HG03108 (cell line): ENCODE data around the gene GPR183.

ENCODE experiments used
- ATAC-seq: cut with Tn5 transposase; IDR thresholded peaks from one replicate; pipeline ENCODE4 v1.9.1; 2021; ENCODE audit warnings: moderate library complexity; ENCODE audit not compliant: unreplicated experiment

Gene GPR183

GRCh38 chr13:99339736-99340397 lies 32.7 kb upstream of the GPR183 start:
- no peak for ATAC-seq

DNA sequence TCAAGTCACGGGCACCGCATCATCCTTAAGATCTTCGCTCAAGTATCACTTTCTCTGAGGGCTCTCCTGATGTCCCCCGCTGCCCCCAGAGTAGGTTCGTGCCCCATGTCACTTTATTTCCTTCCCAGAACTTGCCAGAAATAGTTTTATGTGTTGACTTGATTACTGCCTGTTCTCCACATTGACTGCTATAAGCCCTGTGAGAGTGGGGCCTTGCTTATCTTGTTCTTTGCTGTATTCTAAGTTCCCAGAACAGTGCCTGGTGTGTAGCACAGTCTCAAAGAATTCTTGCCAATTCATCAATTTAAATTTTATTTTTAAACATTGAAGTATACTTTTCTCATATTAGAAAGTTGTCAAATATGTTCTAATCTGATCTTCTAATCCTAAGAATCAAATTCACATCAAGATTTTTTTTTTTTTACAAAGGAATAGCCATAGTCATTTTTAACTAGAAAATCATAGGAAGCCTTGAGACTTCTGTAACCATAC lies 32.1 kb upstream of the GPR183 start:
- ATAC-seq: no peak

DNA sequence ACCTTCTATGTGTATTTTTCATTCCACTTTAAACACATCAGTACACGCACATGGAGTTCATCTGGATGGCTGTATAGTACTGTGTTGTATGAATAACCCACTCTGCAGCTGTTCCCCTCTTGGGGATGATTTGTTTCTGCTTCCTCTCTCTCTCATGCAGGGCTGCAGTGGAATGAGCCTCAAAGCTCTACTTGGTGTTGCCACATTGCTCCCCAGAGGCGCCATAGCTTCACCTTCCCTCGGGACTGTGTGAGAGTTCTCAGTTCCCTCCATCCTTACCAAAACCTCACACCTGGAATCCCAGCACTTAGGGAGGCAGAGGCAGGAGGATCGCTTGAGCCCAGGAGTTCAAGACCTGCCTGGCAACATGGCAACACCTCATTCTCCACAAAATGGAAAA lies 28.4 kb upstream of the GPR183 start:
- ATAC-seq: peak; percentile 65

DNA sequence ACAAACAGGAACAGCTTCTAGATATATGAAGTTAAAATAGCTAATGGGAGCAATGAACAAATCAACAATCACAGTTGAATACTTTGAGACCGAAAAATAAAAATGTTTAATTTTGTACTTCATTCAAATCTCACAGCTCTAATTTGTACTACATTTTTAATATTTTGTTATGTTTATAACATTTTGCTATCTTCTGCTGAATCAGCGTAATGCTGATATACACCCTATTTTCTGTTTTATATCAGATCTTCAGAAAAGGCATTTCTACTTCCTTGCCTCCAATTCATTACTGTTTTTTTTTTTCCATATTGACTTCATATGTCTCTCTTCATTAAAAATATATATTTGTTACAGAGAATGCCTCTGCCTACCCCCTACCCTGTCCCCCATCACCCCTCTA lies 27.9 kb upstream of the GPR183 start:
- no peak for ATAC-seq

- no peak for ATAC-seq
Measured at GRCh38 chr13:99334221-99334620, 27.0 kb upstream of the GPR183 start.

DNA sequence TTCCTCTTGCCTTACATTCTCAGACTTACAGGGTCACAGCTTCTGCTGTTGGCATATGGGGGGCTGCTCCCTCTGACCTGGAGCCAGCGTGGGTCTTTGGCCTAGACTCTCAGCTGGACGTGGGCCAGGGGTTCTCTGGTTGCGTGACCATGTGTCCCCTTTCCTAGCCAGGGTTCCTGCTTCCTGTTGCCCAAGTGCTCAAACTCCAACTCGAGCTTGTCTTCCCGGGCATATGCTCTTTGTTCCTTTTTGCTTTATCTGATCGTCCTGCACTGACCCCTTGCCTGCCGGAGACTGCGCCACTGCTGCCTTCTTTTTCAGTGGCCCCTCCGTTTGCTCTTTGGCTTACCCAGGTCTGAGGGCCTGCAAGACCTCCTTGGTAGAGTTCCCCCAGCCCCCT lies 25.3 kb upstream of the GPR183 start:
- ATAC-seq: no peak

DNA sequence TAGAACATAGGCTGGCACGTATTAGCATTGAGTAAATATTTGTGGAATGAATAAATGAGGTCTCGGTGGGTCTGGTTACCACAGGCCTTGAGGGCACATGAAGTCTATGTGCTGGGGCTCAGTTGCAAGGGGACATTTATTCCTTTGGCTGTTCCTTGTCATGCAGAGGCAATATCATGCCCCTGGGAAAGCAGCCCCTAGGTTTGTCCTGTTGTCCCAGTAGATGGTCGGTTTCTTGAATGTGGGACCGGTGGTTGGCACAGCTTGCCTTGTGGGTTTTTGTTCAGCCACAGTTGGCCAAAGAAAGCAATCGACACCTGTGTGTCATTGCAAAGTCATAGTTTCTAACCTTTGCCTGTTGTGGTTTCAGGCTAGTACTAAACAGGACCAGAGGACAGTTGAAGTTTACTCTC lies 24.7 kb upstream of the GPR183 start:
- peak; percentile 85 for ATAC-seq

DNA sequence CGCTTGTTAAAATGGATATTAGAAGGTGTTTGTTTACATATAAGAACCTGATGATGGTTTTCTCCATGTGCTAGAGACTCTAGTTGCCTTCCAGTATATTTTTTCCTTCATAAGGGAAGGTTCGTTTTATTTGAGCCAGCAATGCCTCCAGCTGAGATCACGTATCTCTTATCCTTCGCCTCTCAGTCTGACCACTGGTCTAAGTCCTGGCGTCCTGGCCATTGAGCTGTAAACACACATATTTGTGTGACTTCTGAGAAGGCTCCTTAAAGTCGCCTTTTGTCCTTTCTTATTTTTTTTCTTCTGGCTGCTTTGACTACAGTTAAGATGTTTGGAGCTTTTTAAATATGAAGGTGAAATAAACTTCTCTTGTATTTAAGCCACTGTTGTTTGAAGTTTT lies 23.7 kb upstream of the GPR183 start:
- no peak for ATAC-seq

GRCh38 chr13:99329477-99329876 lies 22.3 kb upstream of the GPR183 start:
- ATAC-seq: no peak

DNA sequence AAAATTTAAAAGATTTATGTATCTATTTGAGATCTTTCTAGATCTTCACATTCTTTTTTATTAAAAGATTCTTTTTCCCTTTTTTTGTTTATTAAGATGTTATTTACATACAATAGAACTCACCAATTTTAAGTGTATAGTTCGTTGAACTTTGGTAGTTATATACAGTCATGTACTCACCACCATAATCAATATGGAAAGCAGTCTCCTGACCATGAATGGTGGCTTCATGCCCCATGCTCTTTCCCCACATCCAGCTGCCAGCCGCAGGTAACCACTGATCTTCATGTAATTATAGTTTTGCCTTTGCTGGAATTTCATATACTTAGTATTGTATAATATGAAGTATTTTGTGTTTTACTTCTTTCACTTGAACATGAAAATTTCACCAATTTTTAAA lies 20.6 kb upstream of the GPR183 start:
- no peak for ATAC-seq

DNA sequence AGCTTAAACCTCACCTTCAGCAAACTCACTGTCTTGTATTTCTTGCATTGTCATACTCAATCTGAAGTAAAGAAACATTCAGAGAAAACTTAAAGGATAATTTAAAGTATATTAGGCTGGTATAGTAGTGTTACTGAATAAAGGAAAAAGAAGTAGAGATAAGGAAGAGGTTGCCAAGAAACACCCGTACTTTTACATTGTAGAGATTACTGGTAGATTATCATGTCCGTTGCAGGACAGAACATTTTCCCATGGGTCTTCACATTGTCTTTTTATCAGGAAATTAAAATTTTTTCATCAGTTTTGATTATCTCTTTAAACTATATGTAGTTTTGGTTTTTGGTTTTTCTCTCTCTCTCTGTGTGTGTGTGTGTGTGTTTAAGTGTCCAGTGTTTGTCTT lies 19.9 kb upstream of the GPR183 start:
- no peak for ATAC-seq

- no peak for ATAC-seq
Measured at GRCh38 chr13:99326012-99326411, 18.8 kb upstream of the GPR183 start.

- no peak for ATAC-seq
Measured at GRCh38 chr13:99323488-99323887, 16.3 kb upstream of the GPR183 start.

GRCh38 chr13:99322297-99323103 lies 15.3 kb upstream of the GPR183 start:
- peak; percentile 72 for ATAC-seq

- no peak for ATAC-seq
Measured at GRCh38 chr13:99321709-99322108, 14.5 kb upstream of the GPR183 start.

- no peak for ATAC-seq
Measured at GRCh38 chr13:99320693-99321481, 13.7 kb upstream of the GPR183 start.

DNA sequence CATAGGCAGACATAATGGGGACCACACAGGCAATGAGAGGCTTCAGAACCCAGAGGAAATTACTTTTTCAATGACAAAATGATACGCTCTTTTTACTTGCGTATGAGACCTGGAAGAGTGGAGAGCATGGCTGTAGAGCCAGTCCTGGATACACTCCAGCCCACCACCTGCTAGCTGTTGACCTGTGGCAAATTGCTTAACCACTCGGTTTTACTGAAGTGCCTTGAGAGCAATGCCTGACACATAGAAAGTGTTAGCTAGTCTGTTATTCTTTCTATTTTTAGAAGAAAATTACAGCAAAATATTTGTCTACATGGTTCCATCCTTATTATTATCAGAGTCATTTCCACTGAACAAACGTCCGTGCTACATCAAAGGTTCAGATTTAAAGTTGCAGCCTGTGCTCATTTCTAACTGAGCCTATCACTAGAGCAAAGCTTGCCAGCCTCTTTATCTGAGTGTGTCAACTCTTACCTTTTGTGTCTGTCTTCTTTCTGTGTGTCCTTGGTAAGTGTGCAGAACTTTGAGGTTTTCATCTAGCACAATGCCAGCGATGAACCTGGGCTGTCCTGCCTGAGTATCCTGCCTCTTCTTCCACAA lies 9.6 kb upstream of the GPR183 start:
- no peak for ATAC-seq

- ATAC-seq: no peak
Measured at GRCh38 chr13:99316224-99316623, 9.0 kb upstream of the GPR183 start.

DNA sequence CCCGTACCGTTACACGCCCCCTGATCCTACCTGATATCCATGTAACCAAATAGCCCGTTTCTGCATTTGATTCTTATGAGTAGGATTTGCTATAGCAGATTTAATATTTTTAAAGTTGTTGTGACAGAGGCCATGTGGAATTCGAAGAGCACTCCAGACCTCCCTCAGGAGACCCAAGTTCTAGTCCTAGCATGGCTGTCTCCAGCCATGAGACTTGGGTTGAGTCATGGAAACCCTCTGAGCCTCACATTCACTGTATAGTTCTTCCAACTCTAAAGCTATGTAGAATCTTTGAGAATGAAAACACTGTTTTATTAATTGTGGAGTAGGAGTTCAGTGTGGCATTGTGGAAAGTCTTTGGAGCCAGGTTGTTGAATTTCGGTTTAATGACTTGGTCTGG lies 8.0 kb upstream of the GPR183 start:
- no peak for ATAC-seq

DNA sequence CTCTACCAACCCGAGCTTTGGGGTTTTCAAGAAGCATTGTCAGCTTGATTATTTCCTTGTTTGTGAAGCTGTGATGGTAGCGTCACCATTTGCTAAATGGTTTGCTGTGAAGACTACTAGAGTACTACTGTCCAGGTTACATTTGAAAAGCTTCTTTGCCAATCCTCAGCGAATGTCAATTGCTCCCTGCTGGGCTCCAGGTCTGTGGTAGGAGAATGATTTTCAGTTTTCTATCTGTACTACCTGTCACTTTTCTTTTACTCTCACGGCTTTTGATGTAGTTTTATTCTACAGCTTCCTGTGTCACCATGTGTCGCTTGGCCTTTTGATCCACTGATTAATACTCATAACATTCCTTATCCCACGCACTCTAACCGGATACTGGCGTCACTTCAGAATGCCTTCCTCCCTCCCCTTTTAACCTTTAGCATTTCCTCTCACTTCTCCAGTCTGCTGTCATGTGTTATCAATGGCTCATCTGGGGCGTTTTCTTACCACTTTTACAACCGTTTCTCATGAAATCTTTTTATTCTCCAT lies 7.5 kb upstream of the GPR183 start:
- no peak for ATAC-seq

GRCh38 chr13:99313941-99314340 lies 6.7 kb upstream of the GPR183 start:
- no peak for ATAC-seq
